Measurements from ENCODE around the gene STK10. TPM values are rescaled to one million over a fixed set of nuclear protein-coding genes. Genes with fewer than 3 reads are reported as not detected.

Gene STK10
- total RNA-seq, 1 experiment from 2014 or later: 22.9 TPM

- no peak overlapping the region for H3K4me2 ChIP-seq (ENCODE audit: low read length)
- H3K4me1 ChIP-seq (ENCODE audit: control insufficient read depth in 1 of 2, insufficient read depth in 2 of 2, low read length in 2 of 2): peaks cover 10 to 28% of the 10 kb centered on the region in 2 experiments
- TF ChIP-seq POLR2AphosphoS5 (IDR thresholded peaks at IDR 0.05; ENCODE audit: low read depth, low read length) (no peak), EZH2 (IDR thresholded peaks at IDR 0.05) (no peak), CEBPB (IDR thresholded peaks at IDR 0.05; ENCODE audit: low read depth) (no peak), ELF1 (IDR thresholded peaks at IDR 0.05; ENCODE audit: borderline replicate concordance, low read depth) (no peak), RAD21 (IDR thresholded peaks at IDR 0.05; ENCODE audit: low read depth) (no peak), FOSL1 (IDR thresholded peaks at IDR 0.05; ENCODE audit: low read depth) (no peak), EGR1 (IDR thresholded peaks at IDR 0.05; ENCODE audit: low read depth) (no peak), SP1 (IDR thresholded peaks at IDR 0.05; ENCODE audit: low read depth) (no peak)
- TF ChIP-seq, protein P1, sequence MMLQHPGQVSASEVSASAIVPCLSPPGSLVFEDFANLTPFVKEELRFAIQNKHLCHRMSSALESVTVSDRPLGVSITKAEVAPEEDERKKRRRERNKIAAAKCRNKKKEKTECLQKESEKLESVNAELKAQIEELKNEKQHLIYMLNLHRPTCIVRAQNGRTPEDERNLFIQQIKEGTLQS (IDR thresholded peaks at IDR 0.05): no peak
- H3K27ac ChIP-seq (ENCODE audit: low read depth, low read length): no peak overlapping the region
- H3K9me3 ChIP-seq (ENCODE audit: control insufficient read depth in 1 of 2, insufficient read depth in 1 of 2, low read depth in 1 of 2, low read length in 2 of 2): no peaks in the 10 kb centered on the region
- ATAC-seq: no peak
- H3K27me3 ChIP-seq (ENCODE audit: insufficient read depth, low read length): no peaks in the 10 kb centered on the region
- RAD21 ChIA-PET (ENCODE audit: low non-redundant PET in 1 of 2, low total read pairs in 2 of 2, uncharacterized antibody in 2 of 2, unreplicated experiment in 2 of 2): no interaction called here
- BruUV-seq (replicated peaks): no TSS peak
- H2AFZ ChIP-seq (ENCODE audit: low read depth, low read length, poor library complexity, severe bottlenecking): no peak overlapping the region
- H3K79me2 ChIP-seq (ENCODE audit: insufficient read depth, low read length): peaks cover 20% of the 10 kb centered on the region
- H3K9ac ChIP-seq (ENCODE audit: low read length): no peak overlapping the region
- 0 out of 4 replicates have a peak, but pooled peaks cover 0 to 6% of the 10 kb centered on the region in 2 experiments for H3K36me3 ChIP-seq (ENCODE audit: control insufficient read depth in 1 of 2, insufficient read depth in 2 of 2, low read length in 2 of 2)
- intact Hi-C loops (cut with micrococcal nuclease): loop anchor here (10.0 kb wide), 1 partner anchor 270 kb away; the partner anchor contains the start of gene SH3PXD2B
- no peak overlapping the region for H3K4me3 ChIP-seq (replicated peaks in 1 of 2; ENCODE audit: low read depth in 1 of 2, low read length in 2 of 2)
- POLR2A ChIA-PET: no interaction called here
- CTCF ChIA-PET: no interaction called here
- H3K9me2 ChIP-seq (ENCODE audit: insufficient read depth): no peaks in the 10 kb centered on the region
- H4K20me1 ChIP-seq (ENCODE audit: insufficient read depth): no peaks in the 10 kb centered on the region
- DNase-seq (ENCODE audit: low read depth, low spot score): no peak
Observed at GRCh38 chr5:172185096-172185461, 2.9 kb downstream of the STK10 start.

DNA sequence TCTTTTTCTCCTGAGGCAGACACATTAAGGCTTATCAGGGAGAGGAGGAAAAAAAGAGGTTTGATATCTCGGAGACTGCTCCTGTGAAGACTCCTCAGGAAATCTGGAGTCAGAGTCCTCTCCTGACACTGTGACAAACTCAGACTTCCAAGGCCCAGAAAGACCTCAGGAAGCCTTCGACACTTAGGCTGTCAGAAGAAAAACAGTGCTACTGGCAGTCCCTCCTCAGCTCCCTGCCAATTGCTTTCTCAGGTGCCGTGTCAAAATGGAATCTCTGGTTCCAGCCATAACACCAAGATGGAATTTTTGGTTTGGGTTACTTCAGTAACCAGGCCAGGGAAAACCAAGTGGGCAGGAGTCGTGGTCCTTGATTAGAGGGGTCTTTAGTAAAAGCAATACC lies 4.1 kb downstream of the STK10 start:
- H3K4me1 ChIP-seq (ENCODE audit: control insufficient read depth in 1 of 2, insufficient read depth in 2 of 2, low read length in 2 of 2): peaks cover 10 to 26% of the 10 kb centered on the region in 2 experiments
- no peak overlapping the region for H2AFZ ChIP-seq (ENCODE audit: low read depth, low read length, poor library complexity, severe bottlenecking)
- no peak overlapping the region for H3K4me3 ChIP-seq (replicated peaks in 1 of 2; ENCODE audit: low read depth in 1 of 2, low read length in 2 of 2)
- intact Hi-C loops (cut with micrococcal nuclease): loop anchor here (10.0 kb wide), 1 partner anchor 271 kb away; the partner anchor contains the start of gene SH3PXD2B
- TF ChIP-seq ZFX (IDR thresholded peaks at IDR 0.05): no peak
- H3K9me3 ChIP-seq (ENCODE audit: control insufficient read depth in 1 of 2, insufficient read depth in 1 of 2, low read depth in 1 of 2, low read length in 2 of 2): no peaks in the 10 kb centered on the region
- no peaks in the 10 kb centered on the region for H3K27me3 ChIP-seq (ENCODE audit: insufficient read depth, low read length)
- ChIA-PET CTCF (no interaction called here), RAD21 (ENCODE audit: low non-redundant PET in 1 of 2, low total read pairs in 2 of 2, uncharacterized antibody in 2 of 2, unreplicated experiment in 2 of 2) (no interaction called here), POLR2A (no interaction called here)
- no peaks in the 10 kb centered on the region for H4K20me1 ChIP-seq (ENCODE audit: insufficient read depth)
- H3K36me3 ChIP-seq (ENCODE audit: control insufficient read depth in 1 of 2, insufficient read depth in 2 of 2, low read length in 2 of 2): 0 out of 4 replicates have a peak, but pooled peaks cover 0 to 6% of the 10 kb centered on the region in 2 experiments
- ATAC-seq (no peak), DNase-seq (ENCODE audit: low read depth, low spot score) (no peak)
- no TSS peak for BruUV-seq (replicated peaks)
- H3K9ac ChIP-seq (ENCODE audit: low read length): no peak overlapping the region
- no peaks in the 10 kb centered on the region for H3K9me2 ChIP-seq (ENCODE audit: insufficient read depth)
- no peak overlapping the region for H3K4me2 ChIP-seq (ENCODE audit: low read length)
- peaks cover 20% of the 10 kb centered on the region for H3K79me2 ChIP-seq (ENCODE audit: insufficient read depth, low read length)
- no peak overlapping the region for H3K27ac ChIP-seq (ENCODE audit: low read depth, low read length)
